NK-92 (cell line): ENCODE data around the gene MS4A15.
"Not testable (repeated sequence)": the region's sequence is repeated elsewhere in the genome, so short reads cannot be mapped to it uniquely, and the experiment has no call there.

Experiments used
- DNase-seq: peaks from one replicate; lab custom pipeline; 2025; ENCODE audit not compliant: unreplicated experiment; lab: John Stamatoyannopoulos, UW

The MS4A15 gene

GRCh38 chr11:60753309-60753708 lies 3.4 kb upstream of the MS4A15 start:
- no peak for DNase-seq

GRCh38 chr11:60754887-60755286 lies 1.8 kb upstream of the MS4A15 start:
- no peak for DNase-seq

- no peak for DNase-seq
Measured at GRCh38 chr11:60757231-60757800, 649 bp downstream of the MS4A15 start.

- DNase-seq = not testable (repeated sequence)
Measured at GRCh38 chr11:60758671-60759070, 2.0 kb downstream of the MS4A15 start.

- not testable (repeated sequence) for DNase-seq
Measured at GRCh38 chr11:60759438-60760225, 3.0 kb downstream of the MS4A15 start.

- DNase-seq = no peak
Measured at GRCh38 chr11:60761436-60762190, 4.9 kb downstream of the MS4A15 start.

GRCh38 chr11:60762851-60763691 lies 6.4 kb downstream of the MS4A15 start:
- DNase-seq = no peak

GRCh38 chr11:60763692-60764369 lies 7.2 kb downstream of the MS4A15 start:
- no peak for DNase-seq

- DNase-seq = no peak
Measured at GRCh38 chr11:60764879-60765278, 8.2 kb downstream of the MS4A15 start.

- DNase-seq = no peak
Measured at GRCh38 chr11:60765355-60765754, 8.7 kb downstream of the MS4A15 start.

GRCh38 chr11:60766547-60766946 lies 9.9 kb downstream of the MS4A15 start:
- DNase-seq = no peak

- no peak for DNase-seq
Measured at GRCh38 chr11:60767388-60767811, 10.7 kb downstream of the MS4A15 start.

GRCh38 chr11:60768202-60768601 lies 11.5 kb downstream of the MS4A15 start:
- DNase-seq = no peak

GRCh38 chr11:60769273-60769672 lies 12.6 kb downstream of the MS4A15 start:
- no peak for DNase-seq

- DNase-seq = no peak
Measured at GRCh38 chr11:60769811-60770210, 13.1 kb downstream of the MS4A15 start.

- DNase-seq = no peak
Measured at GRCh38 chr11:60771146-60771545, 14.5 kb downstream of the MS4A15 start.

- no peak for DNase-seq
Measured at GRCh38 chr11:60771879-60772525, 15.3 kb downstream of the MS4A15 start.

- DNase-seq = no peak
Measured at GRCh38 chr11:60772666-60773065, 16.0 kb downstream of the MS4A15 start.

- no peak for DNase-seq
Measured at GRCh38 chr11:60774726-60775125, 18.1 kb downstream of the MS4A15 start.

GRCh38 chr11:60775420-60775961 lies 18.8 kb downstream of the MS4A15 start:
- no peak for DNase-seq
